ENCODE results near the gene FAM13A.

GRCh38 chr4:88982757-88983156 is 74.2 kb downstream of the FAM13A start:
- no peak for TF ChIP-seq ZNF830 (tag by site-specific recombination; IDR thresholded peaks at IDR 0.05; ENCODE audit: low read depth)
- TF ChIP-seq CTCF (tag by site-specific recombination; IDR thresholded peaks at IDR 0.05) = no peak
- TF ChIP-seq INSM2 (tag by site-specific recombination; IDR thresholded peaks at IDR 0.05) = no peak
- TF ChIP-seq ZNF548 (tag by site-specific recombination; IDR thresholded peaks at IDR 0.05) = no peak
- no peak for TF ChIP-seq ZBTB17 (tag by site-specific recombination; IDR thresholded peaks at IDR 0.05)
